ENCODE measurements around the gene C2orf49. TPM values are rescaled to one million over a fixed set of nuclear protein-coding genes. Genes with fewer than 3 reads are reported as not detected.
"Not testable (repeated sequence)": the region's sequence is repeated elsewhere in the genome, so short reads cannot be mapped to it uniquely, and the experiment has no call there.

Gene C2orf49
- total RNA-seq, 1 donor from 2014 or later, result 18.6 TPM

DNA sequence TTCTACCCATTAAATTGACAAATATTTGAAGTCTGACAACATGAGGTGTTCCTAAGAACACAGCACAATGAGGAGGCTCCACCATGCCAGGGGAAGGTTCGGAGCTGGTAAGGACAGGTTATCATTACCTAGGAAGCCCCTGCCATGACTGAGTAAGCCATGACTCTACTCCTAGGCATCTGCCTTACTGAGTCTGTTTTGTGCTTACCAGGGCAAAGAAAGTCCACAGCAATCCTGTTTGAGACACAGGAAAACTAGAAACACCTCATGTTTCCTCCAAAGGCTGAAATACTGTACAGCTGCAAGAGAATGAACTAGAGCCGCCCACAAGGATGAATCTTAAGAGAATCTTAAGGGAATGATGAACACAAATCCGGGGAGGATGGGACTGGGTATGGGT is 19.4 kb upstream of the C2orf49 start:
- DNase-seq, result no peak
- no peak for ATAC-seq
- intact Hi-C loops (cut with micrococcal nuclease), result no loop called here

DNA sequence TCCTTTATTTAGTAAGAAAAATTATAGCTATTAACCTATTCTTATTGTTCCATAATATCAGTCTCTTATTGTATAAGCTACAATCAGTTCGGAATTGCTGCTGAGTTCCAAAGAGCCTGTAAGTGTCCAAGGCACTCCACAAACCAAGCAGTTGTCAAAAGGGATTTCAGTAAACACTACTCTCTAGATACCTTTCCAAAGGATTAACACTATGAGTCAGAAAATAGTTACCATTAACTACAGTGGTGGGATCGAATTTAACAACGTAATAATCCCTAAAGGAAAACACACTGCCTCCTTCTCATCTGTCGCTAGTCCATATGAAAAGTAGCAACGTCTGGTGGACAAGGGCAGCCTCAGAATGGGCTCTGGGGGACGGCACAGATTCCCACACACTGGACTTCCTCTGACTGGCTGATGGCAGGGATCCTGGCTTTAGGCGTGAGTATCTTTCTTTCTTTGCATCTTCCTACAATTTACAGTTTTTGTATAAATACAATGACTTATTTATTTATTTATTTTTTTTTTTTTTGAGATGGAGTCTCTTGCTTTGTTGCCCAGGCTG is 16.6 kb upstream of the C2orf49 start:
- intact Hi-C loops (cut with micrococcal nuclease), result no loop called here
- no peak for DNase-seq
- ATAC-seq, result no peak

DNA sequence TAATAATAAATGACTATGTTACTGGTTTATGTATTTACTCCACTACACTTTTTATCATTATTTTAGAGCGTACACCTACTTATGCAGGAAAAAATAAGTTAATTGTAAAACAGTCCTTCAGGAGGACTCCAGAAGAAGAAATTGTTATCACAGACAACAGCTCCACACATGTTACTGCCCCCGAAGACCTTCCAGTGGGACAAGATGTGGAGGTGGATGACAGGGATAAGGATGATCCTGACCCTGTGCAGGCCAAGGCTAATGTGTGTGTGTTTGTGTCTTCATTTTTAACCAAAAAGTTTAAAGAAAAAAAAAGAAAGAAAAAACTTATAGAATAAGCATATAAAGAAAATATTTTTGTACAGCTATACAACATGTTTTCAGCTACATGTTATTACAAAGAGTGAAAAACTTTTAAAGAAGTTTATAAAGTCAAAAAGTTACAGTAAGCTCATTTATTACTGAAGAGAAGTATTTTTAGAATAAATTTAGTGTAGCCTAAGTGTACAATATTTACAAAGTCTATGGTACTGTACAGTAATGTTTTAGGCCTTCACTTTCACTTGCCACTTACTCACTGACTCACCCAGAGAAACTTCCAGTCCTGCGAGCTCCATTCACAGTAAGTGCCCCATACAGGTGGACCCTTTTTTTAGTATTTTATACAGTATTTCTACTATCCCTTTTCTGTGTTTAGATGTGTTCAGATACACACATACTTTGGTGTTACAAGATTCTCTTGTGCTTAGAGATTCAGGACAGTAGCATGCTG is 15.3 kb upstream of the C2orf49 start:
- intact Hi-C loops (cut with micrococcal nuclease), result no loop called here
- ATAC-seq (no peak), DNase-seq (no peak)

DNA sequence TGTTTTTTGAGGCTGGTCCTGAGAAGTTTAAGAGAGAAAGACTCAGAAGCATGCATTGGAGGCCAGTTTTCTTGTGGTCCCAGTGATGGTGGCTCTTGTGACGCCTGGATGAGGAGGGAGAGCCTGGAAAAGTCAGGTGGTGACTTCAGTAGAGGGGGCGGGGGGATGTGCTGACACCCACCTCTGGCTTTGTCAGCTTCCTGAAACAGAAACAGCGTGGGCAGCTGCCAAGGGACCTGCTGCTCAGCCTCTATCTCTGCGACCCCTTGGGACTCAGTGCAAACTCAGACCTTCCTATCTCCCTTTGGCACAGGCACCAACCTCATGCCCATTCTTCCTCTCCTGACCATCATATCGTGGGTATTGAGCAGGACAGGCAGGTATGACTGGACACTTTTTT is 14.2 kb upstream of the C2orf49 start:
- DNase-seq, result no peak
- intact Hi-C loops (cut with micrococcal nuclease), result no loop called here
- peak; percentile 14 for ATAC-seq

DNA sequence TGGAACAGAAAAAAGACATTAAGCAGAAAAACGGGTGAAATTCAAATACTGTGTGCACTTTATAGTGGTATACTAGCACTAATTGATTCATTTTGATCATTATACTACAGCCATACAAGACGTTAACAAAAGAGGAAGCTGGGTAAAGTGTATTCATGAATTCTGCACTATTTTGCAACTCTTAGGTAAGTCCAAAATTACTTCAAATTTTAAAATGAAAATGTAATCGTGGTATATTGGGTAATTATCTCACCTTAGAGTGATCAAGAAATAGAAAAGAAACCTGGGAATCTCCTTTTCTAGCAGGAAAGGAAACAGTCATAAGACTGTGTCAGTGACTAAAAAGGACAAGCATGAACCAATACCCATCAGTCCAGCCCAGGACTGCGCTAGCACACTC is 13.2 kb upstream of the C2orf49 start:
- no peak for ATAC-seq
- intact Hi-C loops (cut with micrococcal nuclease), result no loop called here
- DNase-seq, result no peak

DNA sequence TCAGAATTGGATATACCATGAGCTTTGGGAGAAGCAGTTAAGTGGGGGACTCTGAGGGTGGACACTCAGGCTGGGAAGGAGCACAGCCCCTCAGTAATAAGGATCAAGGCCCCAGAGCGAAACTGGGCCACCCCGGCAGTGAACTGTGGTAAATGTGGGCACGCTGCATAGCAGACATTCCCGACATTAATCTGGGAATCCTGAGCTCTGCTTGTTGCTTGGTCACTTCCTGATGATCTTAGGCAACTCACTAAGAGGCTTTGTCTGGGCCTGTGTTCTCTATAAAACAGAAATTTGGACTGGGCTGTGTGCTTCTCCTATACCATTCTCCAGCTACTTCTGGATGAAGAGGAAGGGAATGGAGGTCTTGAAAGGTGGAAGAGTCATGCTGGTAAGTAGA is 12.6 kb upstream of the C2orf49 start:
- no peak for DNase-seq
- ATAC-seq, result no peak
- intact Hi-C loops (cut with micrococcal nuclease), result no loop called here

DNA sequence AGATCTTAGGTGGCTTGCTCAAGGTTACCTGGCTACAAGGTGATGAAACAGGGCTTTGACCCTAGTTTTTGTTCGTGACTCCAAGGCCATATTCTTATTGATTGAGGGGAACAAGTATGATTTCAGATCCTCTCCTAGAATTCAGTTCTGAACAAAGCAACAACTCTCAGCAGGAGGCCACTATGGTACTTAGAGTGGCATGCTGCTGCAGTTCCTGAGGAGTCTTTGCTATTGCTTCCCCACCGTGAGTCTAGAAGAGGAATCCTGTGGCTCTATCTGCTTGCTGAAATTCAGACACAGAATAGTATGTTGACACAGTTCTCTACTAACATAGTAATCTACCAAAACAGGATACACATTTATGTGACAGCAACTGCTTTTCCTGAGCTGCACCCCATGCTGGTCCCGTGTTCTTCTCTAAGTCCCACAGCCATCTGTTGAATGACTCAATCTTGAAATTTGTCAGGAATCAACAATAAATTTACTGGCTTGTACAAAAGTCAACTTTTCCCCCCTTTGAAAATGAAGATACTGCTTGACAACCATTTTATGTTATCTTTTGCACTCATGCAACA is 11.9 kb upstream of the C2orf49 start:
- DNase-seq (no peak), ATAC-seq (no peak)
- intact Hi-C loops (cut with micrococcal nuclease), result no loop called here

DNA sequence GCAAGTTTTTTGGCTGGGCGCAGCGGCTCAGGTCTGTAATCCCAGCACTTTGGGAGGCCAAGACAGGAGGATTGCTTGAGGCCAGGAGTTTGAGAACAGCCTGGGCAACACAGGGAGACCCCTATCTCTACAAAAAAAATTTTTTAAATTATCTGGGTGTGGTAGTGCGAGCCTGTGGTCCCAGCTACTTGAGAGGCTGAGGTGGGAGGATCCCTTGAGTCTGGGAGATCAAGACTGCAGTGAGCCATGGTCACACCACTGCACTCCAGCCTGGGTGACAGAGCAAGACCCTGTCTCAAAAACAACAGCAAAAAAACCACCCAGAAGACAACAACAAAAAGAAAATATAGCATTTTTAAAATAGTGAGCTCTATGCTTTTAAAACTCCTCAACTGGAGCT is 10.1 kb upstream of the C2orf49 start:
- DNase-seq; intact Hi-C loops (cut with micrococcal nuclease); ATAC-seq: not testable (repeated sequence)

DNA sequence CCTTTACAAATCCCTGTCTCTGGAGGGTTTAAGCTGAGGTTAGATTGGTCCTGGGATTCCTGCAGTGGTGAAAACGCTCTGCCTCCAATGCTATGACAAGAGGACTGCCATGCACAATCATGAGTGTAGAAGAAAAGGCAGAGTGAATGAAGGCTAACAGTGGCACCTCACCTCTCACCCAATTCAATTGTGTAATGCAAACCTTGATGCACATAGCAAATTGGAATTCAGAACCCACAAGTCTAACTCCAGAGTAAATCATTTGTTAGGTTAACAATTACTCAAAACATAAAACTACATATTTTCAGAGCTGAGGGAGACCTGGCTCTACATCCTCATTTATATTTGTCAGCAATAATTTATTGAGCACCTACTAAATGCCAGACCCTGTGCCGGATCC is 9.7 kb upstream of the C2orf49 start:
- ATAC-seq, result no peak
- intact Hi-C loops (cut with micrococcal nuclease), result no loop called here
- DNase-seq, result no peak

DNA sequence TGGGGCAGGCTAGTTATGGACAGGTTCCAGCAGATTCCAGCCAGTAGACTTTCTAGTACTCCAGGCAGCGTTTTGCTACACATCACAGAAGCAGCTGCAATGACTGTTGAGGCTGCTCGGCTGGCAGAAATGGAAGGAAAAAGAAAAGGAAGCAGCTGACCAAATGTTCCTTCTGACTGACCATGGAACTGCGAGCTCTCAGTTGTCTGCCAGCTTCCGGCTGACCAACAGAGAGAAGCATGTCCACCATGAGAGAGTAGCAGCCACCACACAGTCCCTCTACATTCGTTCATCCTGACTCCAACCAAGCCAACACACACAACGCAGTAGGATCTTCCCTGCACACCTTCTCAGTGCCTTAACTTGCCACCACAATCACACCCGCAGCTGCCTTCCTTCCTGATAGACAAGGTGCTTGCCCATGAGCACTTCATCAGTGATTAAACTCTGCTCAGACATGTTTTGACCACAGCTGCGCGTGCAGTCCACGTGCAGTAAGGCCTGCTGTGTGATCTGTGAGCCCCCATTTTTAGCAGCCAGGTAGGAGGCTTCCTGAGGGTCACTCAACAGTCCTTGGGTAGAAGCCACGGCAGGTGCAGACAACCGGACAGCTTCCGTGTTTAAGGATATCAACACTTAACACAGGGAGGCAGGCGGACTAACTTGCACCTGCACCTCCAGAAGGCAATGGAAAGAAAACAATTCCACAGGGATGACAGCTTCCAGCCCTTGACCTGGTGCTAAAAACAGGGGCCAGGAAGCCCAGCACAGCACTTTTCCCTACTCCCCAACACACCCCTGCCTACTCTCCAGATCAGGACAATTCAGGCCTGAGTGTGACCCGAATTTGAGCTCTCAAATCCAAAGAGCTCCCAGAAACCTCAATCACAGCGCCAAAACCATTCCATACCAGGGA is 8.8 kb upstream of the C2orf49 start:
- intact Hi-C loops (cut with micrococcal nuclease), result no loop called here
- DNase-seq, result no peak
- ATAC-seq, result peak; percentile 27

DNA sequence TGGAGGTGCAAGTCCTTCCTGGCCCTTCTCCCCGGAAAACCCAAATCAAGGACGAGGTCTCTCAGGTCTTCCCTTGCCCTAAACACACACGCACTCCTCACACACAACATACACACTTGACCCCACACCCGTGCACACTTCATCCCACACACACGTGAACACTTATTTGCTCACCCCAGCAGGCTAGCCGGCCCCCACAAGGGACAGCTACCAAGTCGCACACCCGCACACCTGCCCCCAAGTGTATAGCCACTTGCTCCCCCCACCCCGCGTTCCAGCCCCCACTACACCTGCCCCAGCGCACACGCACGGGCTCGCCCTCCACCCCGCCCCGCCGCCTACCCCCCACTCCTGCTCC is 8.2 kb upstream of the C2orf49 start:
- intact Hi-C loops (cut with micrococcal nuclease), result no loop called here
- DNase-seq (peak; percentile 33), ATAC-seq (peak; percentile 27)

DNA sequence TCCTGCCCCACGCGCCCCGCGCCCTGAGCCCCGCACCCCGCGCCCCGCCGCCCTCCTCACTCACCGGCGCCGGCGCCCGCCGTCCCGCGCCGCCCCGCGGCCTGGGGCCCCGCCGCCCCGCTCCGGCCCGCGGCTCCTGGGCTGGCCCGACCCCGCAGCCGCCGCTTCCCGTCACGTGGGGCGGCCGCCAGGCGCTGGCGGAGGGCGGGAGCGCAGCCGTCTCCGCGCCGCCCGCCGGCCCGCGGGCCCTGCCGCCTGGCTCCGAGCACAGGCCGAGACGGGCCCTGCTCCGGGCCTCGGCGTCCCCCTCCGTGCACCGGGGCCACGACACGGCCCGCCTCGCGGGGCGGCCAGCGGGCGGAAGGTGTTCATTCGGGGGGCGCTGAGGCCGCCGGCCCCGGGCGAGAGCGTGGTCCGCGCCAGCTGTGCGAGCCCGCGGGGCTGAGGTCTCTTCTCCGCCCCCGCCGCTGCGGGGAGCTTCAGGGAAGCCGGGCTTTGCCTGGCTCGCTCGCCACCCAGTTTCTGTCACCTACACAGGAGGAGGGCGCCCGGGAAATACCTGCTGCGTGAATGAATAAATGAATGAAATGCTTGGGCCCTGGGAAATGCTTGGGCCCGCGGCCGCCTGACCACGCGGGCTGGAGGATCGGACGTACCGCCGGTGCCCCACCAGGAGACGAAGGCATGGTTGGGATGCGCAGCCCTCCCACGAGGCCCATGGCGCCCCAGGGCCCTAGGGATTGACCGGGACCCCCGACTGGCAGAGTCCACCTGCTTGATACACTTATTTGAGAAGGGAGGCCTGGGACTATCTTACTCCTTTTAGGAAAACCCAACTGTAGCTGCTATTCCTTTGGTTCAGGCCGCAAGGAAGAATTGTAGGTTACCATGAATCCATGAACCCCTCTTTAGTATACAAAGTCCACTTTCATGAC is 7.5 kb upstream of the C2orf49 start, which contains the start of gene TGFBRAP1:
TSS of gene TGFBRAP1 (minus strand) at position 175 of the 935 bp plus-strand sequence. CDS start 21,434 bp downstream, outside the sequence.
- intact Hi-C loops (cut with micrococcal nuclease), result no loop called here
- ATAC-seq, result peak; percentile 88

DNA sequence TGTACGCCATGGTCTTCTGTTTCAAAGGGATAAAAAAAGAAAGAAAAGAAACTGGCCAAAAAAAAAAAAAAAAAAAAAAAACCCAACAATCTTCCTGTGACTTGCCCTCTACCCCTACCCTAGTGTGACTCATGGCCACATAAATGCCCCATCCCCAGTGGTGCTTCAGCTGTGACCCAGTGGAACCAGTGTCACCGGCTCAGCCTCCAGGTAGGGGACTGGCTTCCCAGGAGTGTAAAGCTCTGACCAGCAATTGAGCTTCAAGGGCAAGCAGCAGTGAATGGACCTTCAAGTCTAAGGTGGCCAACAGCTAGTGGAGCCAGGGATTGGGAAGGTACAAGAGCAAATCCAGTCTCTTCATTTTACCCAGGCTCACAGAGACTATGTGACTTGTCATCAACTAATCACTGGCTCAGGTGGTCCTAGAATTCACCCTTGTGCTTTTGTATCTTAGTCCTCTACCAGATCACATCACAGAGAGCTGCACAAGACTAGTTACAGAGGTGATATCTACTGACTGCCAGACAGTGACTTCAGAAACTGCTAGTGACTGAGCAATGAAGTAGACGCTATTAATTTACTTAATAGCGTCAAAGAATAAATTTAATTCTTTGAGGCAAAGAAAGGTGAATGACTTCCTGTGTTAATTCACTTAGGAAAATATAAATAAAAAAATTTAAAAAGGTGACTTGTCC is 6.5 kb upstream of the C2orf49 start:
- ATAC-seq, result no peak
- intact Hi-C loops (cut with micrococcal nuclease), result no loop called here
- DNase-seq, result no peak

More for the DNA sequence above, 7.5 kb upstream of the C2orf49 start, which contains the start of gene TGFBRAP1:
- DNase-seq, result peak; percentile 80

DNA sequence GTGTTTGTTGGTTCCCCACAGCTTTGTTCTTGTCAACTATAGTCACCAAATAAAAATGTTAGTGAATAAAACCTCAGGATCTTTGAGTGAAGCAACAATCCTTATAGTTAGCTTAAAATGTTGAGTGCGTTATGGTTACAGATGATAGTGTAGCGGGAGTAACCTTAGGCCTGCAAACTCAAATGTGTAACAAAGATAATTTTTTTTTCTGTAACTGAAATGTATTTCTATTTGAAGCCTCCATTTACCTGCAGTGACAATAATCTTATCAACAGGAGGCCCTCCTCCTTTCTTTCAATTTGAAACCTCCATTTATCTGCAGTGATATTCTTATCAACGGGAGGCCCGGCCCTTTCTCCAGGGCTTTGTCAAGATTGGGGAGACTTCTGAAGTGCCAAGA is 3.1 kb upstream of the C2orf49 start:
- intact Hi-C loops (cut with micrococcal nuclease), result no loop called here
- DNase-seq, result no peak
- no peak for ATAC-seq

DNA sequence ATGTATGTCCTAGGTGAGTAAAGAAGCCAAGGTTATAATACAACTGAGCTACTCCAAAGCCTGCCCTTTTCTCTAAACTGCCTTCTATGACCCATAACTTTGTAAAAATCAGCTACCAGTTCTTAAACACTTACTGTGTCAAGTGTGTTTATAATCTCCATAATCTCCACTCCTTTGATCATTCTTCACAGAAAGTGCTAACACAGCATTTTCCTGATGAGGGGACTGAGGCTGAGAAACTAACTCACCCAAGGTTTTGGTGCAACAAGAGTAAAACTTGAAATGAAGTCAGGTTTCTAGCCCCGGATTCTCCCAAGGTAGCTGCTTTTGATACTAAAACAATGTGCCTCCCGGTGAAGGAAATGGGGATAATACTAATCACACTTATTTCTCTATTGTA is 1.9 kb upstream of the C2orf49 start:
- intact Hi-C loops (cut with micrococcal nuclease), result no loop called here
- no peak for ATAC-seq
- no peak for DNase-seq

DNA sequence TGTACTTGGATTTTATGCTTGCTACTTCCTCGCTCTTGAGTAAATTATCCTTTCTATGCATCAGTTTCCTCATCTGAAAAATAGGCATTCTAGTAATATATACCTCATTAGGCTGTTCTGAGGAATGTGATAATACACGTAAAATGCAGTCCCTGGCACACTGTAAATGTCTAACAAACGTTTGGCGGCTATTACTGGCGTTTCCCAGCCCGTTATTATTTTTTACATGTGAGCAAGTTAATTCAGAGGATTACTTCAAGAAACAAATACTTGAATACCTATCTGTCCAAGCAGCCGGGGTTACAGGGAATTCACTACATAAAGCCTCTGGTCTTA is 586 bp upstream of the C2orf49 start:
- DNase-seq (no peak), ATAC-seq (no peak)
- intact Hi-C loops (cut with micrococcal nuclease), result no loop called here

DNA sequence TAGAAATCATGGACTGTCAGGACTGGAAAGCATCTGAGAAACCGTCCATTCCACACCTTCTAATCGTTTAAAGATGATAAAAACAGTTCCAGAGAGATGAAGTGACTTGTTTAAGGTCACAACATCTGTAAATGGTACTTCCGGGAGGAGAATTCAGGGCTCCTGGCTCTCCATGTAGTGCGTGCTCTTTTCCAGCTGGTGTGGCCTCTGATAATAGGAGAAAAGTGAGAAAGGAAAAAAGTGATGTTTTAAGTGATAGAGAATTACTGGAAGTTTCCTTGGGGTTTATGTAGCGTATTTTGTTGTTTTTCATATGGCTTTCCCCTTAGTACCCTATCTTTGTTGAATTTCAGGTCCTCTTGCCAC is 663 bp downstream of the C2orf49 start:
- DNase-seq (no peak), ATAC-seq (peak; percentile 4)
- intact Hi-C loops (cut with micrococcal nuclease), result no loop called here

DNA sequence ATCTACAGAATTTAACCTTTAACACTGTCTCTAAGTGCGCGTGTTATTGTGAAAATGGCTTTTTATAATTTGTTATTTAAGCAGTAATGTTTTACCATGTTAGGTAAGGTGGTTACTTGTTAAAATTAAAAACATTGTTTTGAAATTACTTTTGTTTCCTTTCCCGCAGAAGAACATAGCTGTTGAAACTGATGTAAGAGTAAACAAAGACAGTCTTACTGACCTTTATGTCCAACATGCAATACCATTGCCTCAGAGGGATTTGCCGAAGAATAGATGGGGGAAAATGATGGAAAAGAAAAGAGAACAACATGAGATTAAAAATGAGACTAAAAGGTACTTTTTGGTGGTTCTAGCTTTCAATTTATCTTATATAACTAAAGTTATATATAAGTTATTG is 2.1 kb downstream of the C2orf49 start:
- ATAC-seq (no peak), DNase-seq (no peak)
- intact Hi-C loops (cut with micrococcal nuclease), result no loop called here
